ENCODE measurements around the gene DRG1.
"Not testable (repeated sequence)": the region's sequence is repeated elsewhere in the genome, so short reads cannot be mapped to it uniquely, and the experiment has no call there.

Gene DRG1

GRCh38 chr22:31399211-31400022, at the start of gene DRG1:
Gene DRG1, plus strand, starts transcription at chr22:31399604. Its CDS starts 80 bp downstream, at chr22:31399684.
- peak; percentile 80 for DNase-seq

DNA sequence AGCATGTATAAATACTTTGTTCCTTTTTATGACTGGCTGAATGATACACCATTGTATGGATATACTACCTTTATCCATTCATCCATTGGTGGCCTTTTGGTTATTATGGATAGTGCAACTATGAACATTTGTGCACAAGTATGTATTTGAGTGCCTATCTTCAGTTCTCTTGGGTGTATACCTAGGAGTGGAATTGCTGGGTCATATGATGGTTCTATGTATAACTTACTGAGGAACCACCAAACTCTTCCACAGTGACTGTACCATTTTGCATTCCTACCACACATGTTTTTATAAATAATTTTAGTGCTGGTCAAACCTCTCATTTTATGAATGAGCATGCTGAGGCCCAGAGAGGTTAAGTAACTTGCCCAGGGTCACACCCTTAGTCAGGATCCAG, 49.4 kb upstream of the DRG1 start:
- DNase-seq = no peak

DNA sequence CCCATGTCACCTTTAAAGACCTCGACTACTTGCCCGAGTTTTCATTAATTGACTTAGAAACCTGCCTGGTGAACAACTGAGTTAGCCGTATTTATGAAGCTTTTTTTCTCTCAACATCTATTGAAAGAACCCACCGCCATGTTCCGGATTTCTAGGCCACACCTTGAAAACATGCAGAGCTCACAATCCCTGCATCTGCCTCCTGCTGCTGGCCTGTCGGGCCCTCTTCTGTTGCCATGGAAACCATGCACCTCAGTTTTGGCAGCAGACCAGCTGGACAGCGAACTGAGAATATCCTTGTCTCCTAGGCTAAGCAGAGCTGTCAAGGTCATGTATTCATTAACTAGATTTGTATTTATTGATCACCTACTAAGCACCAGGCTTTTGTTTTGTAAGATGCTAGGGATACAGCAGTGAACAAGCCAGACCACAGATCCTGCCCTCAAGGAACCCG, 49.0 kb upstream of the DRG1 start:
- DNase-seq = peak; percentile 44

DNA sequence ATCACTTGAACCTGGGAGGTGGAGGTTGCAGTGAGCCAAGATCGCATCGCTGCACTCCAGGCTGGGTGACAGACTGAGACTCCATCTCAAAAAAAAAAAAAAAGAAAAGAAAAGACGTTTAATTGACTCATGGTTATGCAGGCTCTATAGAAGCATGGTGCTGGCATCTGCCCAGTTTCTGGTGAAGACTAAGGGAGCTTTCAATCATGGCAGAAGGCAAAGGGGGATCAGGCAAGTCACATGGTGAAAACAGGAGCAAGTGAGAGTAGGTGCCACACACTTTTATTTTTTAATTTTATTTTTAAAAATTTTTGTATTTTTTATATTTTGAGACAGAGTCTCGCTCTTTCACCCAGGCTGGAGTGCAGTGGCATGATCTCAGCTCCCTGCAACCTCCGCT, 44.9 kb upstream of the DRG1 start:
- DNase-seq = no peak

GRCh38 chr22:31360029-31360428, 39.4 kb upstream of the DRG1 start:
- no peak for DNase-seq

- DNase-seq = no peak
Measured at GRCh38 chr22:31361743-31362142, 37.7 kb upstream of the DRG1 start.

DNA sequence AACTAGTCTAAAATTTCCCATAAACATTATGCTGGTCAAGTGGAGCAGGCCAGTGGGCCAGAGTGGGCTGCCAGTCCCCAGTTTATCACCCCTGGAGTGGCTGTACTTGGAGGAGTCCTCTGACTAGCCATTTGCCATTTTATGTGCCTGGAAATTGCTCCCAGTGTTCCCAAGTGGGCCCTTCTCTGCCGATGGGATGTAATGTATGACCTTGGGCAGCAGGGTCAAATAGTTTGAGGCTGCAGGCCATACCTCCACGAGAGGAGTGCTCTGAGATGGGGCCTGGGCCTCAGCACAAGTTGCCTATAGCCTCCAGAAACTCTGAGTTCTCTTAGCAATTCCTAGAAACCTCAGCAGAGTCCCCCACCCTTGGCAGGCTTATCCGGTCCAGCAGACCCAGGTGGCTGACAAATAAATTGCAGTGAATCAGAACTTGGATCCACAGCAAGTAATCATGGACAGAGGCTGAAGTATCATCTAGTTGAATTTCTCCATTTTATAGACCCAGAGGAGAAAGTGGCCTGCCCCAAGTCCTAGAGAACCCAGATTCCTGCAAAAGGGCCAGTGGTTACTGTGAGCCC, 35.4 kb upstream of the DRG1 start:
- no peak for DNase-seq

- no peak for DNase-seq
Measured at GRCh38 chr22:31367426-31367825, 32.0 kb upstream of the DRG1 start.

GRCh38 chr22:31377612-31378011, 21.8 kb upstream of the DRG1 start:
- no peak for DNase-seq

DNA sequence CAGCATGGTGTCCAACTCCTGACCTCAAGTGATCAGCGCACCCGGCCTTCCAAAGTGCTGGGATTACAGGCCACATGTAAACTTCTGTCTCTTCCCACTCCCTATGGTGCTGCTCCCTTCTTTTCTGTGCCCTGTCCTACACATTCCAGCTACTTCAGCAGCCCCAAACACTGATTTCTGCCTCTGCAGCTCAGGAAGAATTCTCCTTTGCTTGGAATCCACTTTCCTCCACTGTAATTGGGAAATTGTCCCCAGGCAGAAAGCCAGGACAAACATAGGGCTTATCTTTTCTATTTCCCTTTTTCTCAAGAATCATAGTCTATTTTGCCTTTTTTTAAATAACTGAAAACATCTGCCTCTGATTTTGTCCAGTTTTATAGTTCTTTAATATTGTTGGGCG, 21.3 kb upstream of the DRG1 start:
- no peak for DNase-seq

- not testable (repeated sequence) for DNase-seq
Measured at GRCh38 chr22:31378651-31379050, 20.8 kb upstream of the DRG1 start.

DNA sequence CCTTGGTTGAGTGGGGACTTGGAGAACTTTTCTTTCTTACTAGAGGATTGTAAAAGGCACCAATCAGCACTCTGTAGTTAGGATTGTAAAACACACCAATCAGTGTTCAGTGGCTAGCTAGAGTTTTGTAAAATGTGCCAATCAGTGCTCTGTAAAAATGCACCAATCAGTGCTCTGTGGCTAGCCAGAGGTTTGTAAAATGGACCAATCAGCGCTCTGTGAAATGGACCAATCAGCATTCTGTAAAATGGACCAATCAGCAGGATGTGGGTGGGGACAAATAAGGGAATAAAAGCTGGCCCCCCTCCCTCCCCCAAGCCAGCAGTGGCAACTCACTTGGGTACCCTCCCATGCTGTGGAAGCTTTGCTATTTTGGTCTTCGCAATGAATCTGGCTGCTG, 5.5 kb upstream of the DRG1 start:
- DNase-seq = no peak

DNA sequence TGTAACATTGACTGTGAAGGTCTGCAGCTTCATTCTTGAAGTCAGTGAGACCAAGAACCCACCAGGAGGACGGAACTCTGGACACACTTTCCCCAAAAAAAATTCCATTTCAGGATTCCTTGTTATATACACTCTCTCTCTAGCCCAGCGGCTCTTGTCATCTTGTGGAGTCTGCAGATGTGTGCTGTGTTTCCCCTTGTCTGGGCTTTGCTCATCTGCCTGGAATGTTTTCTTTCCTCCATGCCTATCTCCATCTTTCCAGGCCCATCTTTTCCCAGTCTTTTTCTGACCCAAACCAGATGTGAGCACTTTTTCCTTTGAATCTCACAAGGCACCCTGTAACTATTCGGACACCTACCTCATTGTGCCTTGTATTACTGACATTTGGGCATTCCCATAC, 5.1 kb upstream of the DRG1 start:
- DNase-seq = no peak

- DNase-seq = no peak
Measured at GRCh38 chr22:31398231-31398630, 1.2 kb upstream of the DRG1 start.

DNA sequence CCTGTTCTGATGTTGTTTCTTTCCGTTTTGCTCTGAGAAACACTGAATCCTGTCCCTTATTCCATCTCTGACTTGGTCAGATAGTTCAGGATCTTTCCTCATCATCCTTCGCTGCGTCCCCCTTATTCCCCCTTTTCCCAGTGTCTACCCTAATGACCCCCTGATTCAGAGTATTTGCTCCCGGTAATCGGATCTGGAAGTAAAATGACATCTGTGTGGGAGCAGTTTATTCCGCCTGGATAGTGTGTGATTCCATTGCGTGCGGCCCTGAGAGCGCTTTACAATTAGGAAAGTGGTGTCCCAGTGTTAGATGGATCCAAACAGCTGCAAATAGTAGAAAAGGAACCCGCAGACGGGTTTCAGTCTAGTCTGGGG, 606 bp downstream of the DRG1 start:
- DNase-seq = no peak

GRCh38 chr22:31402350-31402749, 2.9 kb downstream of the DRG1 start:
- not testable (repeated sequence) for DNase-seq

DNA sequence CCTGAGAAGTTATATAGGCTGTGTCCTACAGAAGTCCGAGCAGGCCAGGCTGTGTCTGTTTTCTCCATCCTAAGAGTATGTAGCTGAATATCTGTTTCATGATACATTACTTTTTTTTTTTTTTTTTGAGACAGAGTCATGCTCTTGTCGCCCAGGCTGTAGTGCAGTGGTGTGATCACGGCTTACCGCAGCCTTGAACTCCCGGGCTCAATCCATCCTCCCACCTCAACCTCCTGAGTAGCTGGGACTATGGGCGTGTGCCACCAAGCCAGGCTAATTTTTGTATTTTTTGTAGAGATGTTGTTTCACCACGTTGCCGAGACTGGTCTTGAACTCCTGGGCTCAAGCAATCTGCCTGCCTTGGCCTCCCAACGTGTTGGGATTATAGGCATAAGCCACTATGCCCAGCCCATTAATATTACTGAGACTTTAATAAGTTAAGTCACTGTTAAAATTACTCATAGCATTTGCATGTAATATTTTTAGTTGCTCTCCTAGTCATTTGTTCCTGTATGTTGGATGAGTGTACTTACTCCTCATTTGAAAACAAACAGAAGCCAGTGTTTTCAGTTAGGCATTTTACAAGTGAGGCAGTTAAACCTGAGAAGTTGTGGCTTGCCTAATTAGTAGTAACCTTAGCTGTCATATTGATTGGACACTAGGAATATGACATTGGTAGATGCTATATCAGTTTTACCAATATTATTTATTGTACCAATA, 26.1 kb downstream of the DRG1 start:
- no peak for DNase-seq

- DNase-seq = no peak
Measured at GRCh38 chr22:31431950-31432349, 32.5 kb downstream of the DRG1 start.

GRCh38 chr22:31436132-31436531, 36.7 kb downstream of the DRG1 start:
- DNase-seq = no peak

- no peak for DNase-seq
Measured at GRCh38 chr22:31439808-31440207, 40.4 kb downstream of the DRG1 start.

GRCh38 chr22:31440681-31441080, 41.3 kb downstream of the DRG1 start:
- no peak for DNase-seq

GRCh38 chr22:31441652-31442051, 42.2 kb downstream of the DRG1 start:
- no peak for DNase-seq

- DNase-seq = no peak
Measured at GRCh38 chr22:31442768-31443489, 43.5 kb downstream of the DRG1 start.
